HG03520 (cell line): ENCODE data around the gene CNTNAP5.

Source experiments
- ATAC-seq: cut with Tn5 transposase; IDR thresholded peaks from one replicate; pipeline ENCODE4 v1.9.1; 2021; ENCODE audit warnings: mild to moderate bottlenecking, moderate library complexity; ENCODE audit not compliant: unreplicated experiment

CNTNAP5 gene

GRCh38 chr2:124258140-124258880 lies 233.2 kb downstream of the CNTNAP5 start:
- ATAC-seq: no peak

- no peak for ATAC-seq
Measured at GRCh38 chr2:124261456-124261855, 236.4 kb downstream of the CNTNAP5 start.

- ATAC-seq: no peak
Measured at GRCh38 chr2:124264551-124265091, 239.5 kb downstream of the CNTNAP5 start.

GRCh38 chr2:124267794-124268193 lies 242.7 kb downstream of the CNTNAP5 start:
- ATAC-seq: no peak

- ATAC-seq: no peak
Measured at GRCh38 chr2:124269348-124269747, 244.3 kb downstream of the CNTNAP5 start.

- no peak for ATAC-seq
Measured at GRCh38 chr2:124272261-124272841, 247.3 kb downstream of the CNTNAP5 start.

GRCh38 chr2:124281541-124281940 lies 256.5 kb downstream of the CNTNAP5 start:
- no peak for ATAC-seq

- no peak for ATAC-seq
Measured at GRCh38 chr2:124283096-124283495, 258.0 kb downstream of the CNTNAP5 start.

GRCh38 chr2:124286089-124286783 lies 261.1 kb downstream of the CNTNAP5 start:
- ATAC-seq: no peak

GRCh38 chr2:124289060-124289459 lies 264.0 kb downstream of the CNTNAP5 start:
- ATAC-seq: no peak

- no peak for ATAC-seq
Measured at GRCh38 chr2:124289615-124290014, 264.5 kb downstream of the CNTNAP5 start.

GRCh38 chr2:124296470-124296869 lies 271.4 kb downstream of the CNTNAP5 start:
- ATAC-seq: no peak

- ATAC-seq: no peak
Measured at GRCh38 chr2:124301915-124302314, 276.8 kb downstream of the CNTNAP5 start.

GRCh38 chr2:124308319-124309062 lies 283.4 kb downstream of the CNTNAP5 start:
- no peak for ATAC-seq

- no peak for ATAC-seq
Measured at GRCh38 chr2:124309563-124310138, 284.6 kb downstream of the CNTNAP5 start.

- ATAC-seq: no peak
Measured at GRCh38 chr2:124310671-124311070, 285.6 kb downstream of the CNTNAP5 start.

GRCh38 chr2:124314084-124314483 lies 289.0 kb downstream of the CNTNAP5 start:
- ATAC-seq: no peak

GRCh38 chr2:124315221-124315880 lies 290.3 kb downstream of the CNTNAP5 start:
- ATAC-seq: no peak

- ATAC-seq: no peak
Measured at GRCh38 chr2:124316133-124316532, 291.0 kb downstream of the CNTNAP5 start.
